ENCODE measurements around the gene SHLD1.

DNA sequence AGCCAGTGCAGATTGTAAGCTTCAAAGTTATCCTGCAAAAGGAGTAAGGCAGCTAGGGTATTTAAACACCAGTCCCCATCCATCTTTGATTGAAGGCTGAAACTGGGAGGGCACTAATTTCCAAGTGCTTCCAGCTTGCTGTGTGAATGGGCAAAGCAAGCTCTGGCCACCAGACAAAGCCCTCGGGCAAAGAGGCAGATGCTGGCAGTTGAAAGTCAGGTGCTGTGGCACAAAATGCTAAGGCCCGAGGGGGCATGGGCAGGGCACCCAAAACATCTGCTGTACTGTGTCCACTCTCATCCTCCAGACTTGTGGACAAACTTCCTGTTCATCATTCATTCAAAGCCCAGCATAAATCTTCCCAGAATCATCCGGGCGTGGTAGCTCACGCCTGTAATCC lies 137.2 kb downstream of the SHLD1 start:
- TF ChIP-seq, protein P1, sequence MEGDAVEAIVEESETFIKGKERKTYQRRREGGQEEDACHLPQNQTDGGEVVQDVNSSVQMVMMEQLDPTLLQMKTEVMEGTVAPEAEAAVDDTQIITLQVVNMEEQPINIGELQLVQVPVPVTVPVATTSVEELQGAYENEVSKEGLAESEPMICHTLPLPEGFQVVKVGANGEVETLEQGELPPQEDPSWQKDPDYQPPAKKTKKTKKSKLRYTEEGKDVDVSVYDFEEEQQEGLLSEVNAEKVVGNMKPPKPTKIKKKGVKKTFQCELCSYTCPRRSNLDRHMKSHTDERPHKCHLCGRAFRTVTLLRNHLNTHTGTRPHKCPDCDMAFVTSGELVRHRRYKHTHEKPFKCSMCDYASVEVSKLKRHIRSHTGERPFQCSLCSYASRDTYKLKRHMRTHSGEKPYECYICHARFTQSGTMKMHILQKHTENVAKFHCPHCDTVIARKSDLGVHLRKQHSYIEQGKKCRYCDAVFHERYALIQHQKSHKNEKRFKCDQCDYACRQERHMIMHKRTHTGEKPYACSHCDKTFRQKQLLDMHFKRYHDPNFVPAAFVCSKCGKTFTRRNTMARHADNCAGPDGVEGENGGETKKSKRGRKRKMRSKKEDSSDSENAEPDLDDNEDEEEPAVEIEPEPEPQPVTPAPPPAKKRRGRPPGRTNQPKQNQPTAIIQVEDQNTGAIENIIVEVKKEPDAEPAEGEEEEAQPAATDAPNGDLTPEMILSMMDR (conservative IDR thresholded peaks at IDR 0.05 in 1 of 2, IDR thresholded peaks at IDR 0.05 in 1 of 2; ENCODE audit: low read depth in 1 of 2, low read length in 2 of 2), result no peak
- no peak for TF ChIP-seq EZH2 (IDR thresholded peaks at IDR 0.05; ENCODE audit: low read length, missing control alignments)
